ENCODE data around the gene DOK3. TPM values are rescaled to one million over a fixed set of nuclear protein-coding genes. Genes with fewer than 3 reads are reported as not detected.

Gene DOK3
- total and polyA plus RNA-seq, 10 donors, result 69.9 to 231 (median 142) TPM

DNA sequence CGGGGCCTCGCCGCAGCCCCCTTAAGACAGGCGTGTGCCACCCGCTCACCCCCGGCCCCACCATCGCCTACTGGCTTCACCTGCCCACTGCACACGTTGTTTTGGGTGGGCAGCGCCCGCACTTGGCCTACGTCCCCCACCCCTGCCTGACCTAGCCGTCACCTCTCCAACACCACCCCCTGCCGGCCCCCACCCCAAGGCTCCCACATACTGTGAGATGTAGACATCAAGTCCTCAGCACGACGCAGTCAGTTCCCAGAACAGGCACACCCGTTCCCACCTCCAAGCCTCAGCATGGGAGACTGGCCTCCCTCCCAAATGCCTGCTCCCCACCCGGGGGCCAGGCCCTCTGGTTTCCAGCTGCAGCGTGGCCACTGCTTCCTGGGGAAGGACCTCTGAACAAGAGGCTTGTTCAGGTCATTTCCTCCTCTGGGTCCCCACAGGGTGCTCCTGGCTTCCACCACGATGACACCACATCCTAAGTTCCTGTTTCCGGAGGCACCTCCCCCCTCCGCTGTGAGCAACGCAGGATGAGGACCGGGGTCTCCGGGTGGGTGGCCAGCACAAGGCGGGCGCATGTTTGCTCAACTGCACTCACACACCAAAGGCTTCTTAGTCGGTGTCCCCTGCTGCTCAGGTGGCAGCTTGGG is 47.5 kb downstream of the DOK3 start:
- WGBS, 5 donors, result 37 to 51% (median 49%) methylated on average over 21 to 27 of the region's 27 CpGs
- peaks cover 0 to 5% (median 0%) of the 10 kb centered on the region in 8 donors for H3K9me3 ChIP-seq
- peaks cover 0 to 43% (median 7%) of the 10 kb centered on the region in 6 donors for H3K36me3 ChIP-seq
- intact Hi-C loops (cut with DNase I; ENCODE audit: low total_unique reads), result no loop called here
- H3K27ac ChIP-seq, result peak overlapping the region; percentile 2 to 74 (median 62)
- H3K4me1 ChIP-seq, result peaks cover 4 to 28% (median 20%) of the 10 kb centered on the region in 6 donors
- peak; percentile 74 to 84 (median 78) for TF ChIP-seq POLR2AphosphoS5 (IDR thresholded peaks at IDR 0.05)
- no peak for TF ChIP-seq POLR2A (IDR thresholded peaks at IDR 0.05)
- DNase-seq, result peak; percentile 84
- H3K27me3 ChIP-seq (replicated peaks in 1 of 7), result no peaks in the 10 kb centered on the region
- H3K4me3 ChIP-seq, result peak overlapping the region in 1 of 8 donors; percentile 37

DNA sequence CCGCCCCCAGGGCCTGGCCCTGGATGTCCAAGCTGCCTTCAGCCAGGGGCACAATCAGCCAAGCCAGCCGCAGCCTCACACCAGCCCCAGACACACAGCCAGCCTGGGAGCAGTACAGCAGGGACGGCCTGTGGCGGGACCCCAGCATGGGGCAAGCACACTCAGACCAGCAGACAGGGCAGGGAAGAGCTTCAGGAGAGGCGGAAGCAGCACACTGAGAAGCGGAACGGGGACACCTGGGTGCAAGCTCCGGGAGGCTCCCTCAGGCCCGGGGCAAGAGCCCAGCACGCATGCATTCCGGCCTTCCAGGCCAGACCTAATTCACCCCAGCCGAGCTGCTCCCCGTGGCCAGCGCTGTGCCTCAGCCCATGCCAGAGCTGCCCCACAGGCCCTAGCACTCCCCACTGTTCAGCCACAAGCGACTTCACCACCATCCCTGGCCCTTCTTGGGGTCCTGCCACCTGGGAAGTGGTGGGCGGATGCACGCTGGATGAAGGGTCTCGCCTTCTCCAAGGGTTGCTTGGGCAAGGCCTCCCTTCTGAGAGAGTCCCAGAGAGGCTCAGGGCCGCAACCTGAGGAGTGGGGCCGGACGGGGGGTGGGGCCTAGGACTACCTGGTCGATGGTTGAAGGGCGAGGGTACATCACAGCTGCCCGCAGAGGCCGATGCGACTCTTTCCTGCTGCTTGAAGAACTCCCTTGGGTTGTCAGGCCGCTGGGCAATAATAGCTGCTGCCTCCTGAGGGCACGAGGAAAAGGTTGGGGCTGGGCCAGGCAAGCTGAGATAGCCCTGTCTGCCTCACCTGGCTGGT is 49.6 kb downstream of the DOK3 start:
- no peak for DNase-seq
- H3K27me3 ChIP-seq (replicated peaks in 1 of 7), result no peaks in the 10 kb centered on the region
- H3K4me1 ChIP-seq, result peaks cover 10 to 49% (median 40%) of the 10 kb centered on the region in 6 donors
- TF ChIP-seq POLR2A (IDR thresholded peaks at IDR 0.05), result no peak
- H3K9me3 ChIP-seq, result peaks cover 0 to 3% (median 0%) of the 10 kb centered on the region in 8 donors
- 89 to 98% (median 96%) methylated on average over 19 to 28 of the region's 28 CpGs for WGBS, 5 donors
- intact Hi-C loops (cut with DNase I; ENCODE audit: low total_unique reads), result loop anchor here (10.0 kb wide), 1 partner anchor 145 kb away; the partner anchor contains the start of gene MXD3
- H3K36me3 ChIP-seq, result peaks cover 0 to 22% (median 2%) of the 10 kb centered on the region in 6 donors
- H3K27ac ChIP-seq, result no peak overlapping the region
- no peak overlapping the region for H3K4me3 ChIP-seq

- intact Hi-C loops (cut with DNase I; ENCODE audit: low total_unique reads), result loop anchor here (10.0 kb wide), 1 partner anchor 145 kb away; the partner anchor contains the start of gene MXD3
Measured at GRCh38 chr5:177459357-177459756, 50.3 kb downstream of the DOK3 start.

DNA sequence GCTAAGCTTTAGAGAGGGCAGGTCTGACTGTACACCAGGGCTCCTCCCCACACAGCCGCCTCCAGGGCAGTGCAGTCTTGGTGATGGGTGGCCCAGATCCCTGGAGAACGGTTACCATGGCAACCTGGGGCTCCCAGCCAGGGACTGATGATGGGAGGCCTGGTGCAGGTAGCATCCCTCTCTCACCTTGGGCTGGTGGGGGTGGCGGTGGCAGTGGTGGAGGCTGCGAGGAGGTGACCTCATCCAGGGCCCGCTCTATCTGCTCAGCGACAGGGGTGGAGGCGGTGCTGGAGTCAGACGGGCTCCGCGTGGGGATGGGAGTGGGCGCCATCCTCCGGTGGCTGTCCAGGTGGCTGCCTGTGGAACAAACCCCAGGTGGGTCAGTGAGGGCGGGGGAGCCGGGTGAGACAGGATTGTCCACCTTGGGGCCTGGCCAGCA is 50.7 kb downstream of the DOK3 start:
- Histone ChIP-seq H3K36me3 (peaks cover 0 to 18% (median 2%) of the 10 kb centered on the region in 6 donors), H3K4me1 (peaks cover 15 to 59% (median 47%) of the 10 kb centered on the region in 6 donors), H3K27ac (no peak overlapping the region), H3K27me3 (replicated peaks in 1 of 7) (no peaks in the 10 kb centered on the region), H3K9me3 (no peaks in the 10 kb centered on the region), H3K4me3 (no peak overlapping the region)
- DNase-seq, result no peak
- intact Hi-C loops (cut with DNase I; ENCODE audit: low total_unique reads), result loop anchor here (10.0 kb wide), 1 partner anchor 144 kb away; the partner anchor contains the start of gene MXD3
- TF ChIP-seq CTCF (IDR thresholded peaks at IDR 0.05 in 8 of 11, conservative IDR thresholded peaks at IDR 0.05 in 3 of 11) (no peak), POLR2A (IDR thresholded peaks at IDR 0.05) (no peak), POLR2AphosphoS5 (IDR thresholded peaks at IDR 0.05) (no peak)
- WGBS, 5 donors, result 88 to 97% (median 93%) methylated on average over 12 to 14 of the region's 14 CpGs

More at GRCh38 chr5:177459357-177459756, 50.3 kb downstream of the DOK3 start:
- H3K4me3 ChIP-seq, result no peak overlapping the region
- WGBS, 5 donors, result 89 to 93% (median 90%) methylated on average over 7 to 11 of the region's 11 CpGs
- no peak for TF ChIP-seq POLR2AphosphoS5 (IDR thresholded peaks at IDR 0.05)
- TF ChIP-seq POLR2A (IDR thresholded peaks at IDR 0.05), result no peak
- TF ChIP-seq CTCF (IDR thresholded peaks at IDR 0.05 in 8 of 11, conservative IDR thresholded peaks at IDR 0.05 in 3 of 11), result no peak
- H3K4me1 ChIP-seq, result peaks cover 10 to 55% (median 43%) of the 10 kb centered on the region in 6 donors
- no peak for DNase-seq
- no peak overlapping the region for H3K27ac ChIP-seq
- no peaks in the 10 kb centered on the region for H3K27me3 ChIP-seq (replicated peaks in 1 of 7)
- peaks cover 0 to 18% (median 2%) of the 10 kb centered on the region in 6 donors for H3K36me3 ChIP-seq
- H3K9me3 ChIP-seq, result no peaks in the 10 kb centered on the region
